ENCODE results near the gene SAV1. TPM values are rescaled to one million over a fixed set of nuclear protein-coding genes. Genes with fewer than 3 reads are reported as not detected.

Gene SAV1
- polyA plus RNA-seq, 2 of the 4 experiments (the other 2 are of a cell fraction), result 20.3 TPM

DNA sequence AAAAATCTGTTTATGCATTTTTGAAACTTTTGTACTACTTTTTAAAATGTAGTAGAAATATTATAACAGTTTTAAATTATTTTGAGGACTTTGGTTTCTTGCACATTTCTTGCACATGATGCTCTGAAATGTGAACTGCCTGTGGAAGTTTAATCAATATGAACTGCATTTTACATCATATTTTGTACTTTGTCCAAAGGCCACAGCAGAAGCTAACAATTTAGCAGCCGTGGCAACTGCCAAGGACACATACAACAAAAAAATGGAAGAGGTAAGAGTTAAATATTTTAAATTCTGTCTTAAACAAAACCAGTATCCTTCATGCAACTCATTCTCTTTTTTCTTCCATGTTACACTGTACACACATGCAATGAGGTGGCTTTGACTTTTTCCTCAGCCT is 45.1 kb downstream of the SAV1 start:
- FAIRE-seq (no peak), ATAC-seq (no peak), DNase-seq (ENCODE audit: low read depth in 1 of 2, low spot score in 1 of 2) (no peak)
- POLR2A ChIA-PET, result no interaction called here
- no peak overlapping the region for H3K4me2 ChIP-seq
- no peak overlapping the region for H3K27ac ChIP-seq
- CTCF ChIA-PET, result interaction anchor here (5.2 kb wide), 1 partner anchor 152 kb away, joined by 61 read pairs; no protein-coding TSS in a partner anchor
- no peak overlapping the region for H3K4me3 ChIP-seq
- no peaks in the 10 kb centered on the region for H3K4me1 ChIP-seq
- WGBS (ENCODE audit: missing lambda C conversion rate), result 85% methylated on average over 1 of the region's 1 CpG
- H3K9me3 ChIP-seq, result no peaks in the 10 kb centered on the region
- no peak for TF ChIP-seq EHF (CRISPR knock-in tag; IDR thresholded peaks at IDR 0.05)
- no peak for TF ChIP-seq CHD4 (IDR thresholded peaks at IDR 0.05; ENCODE audit: borderline replicate concordance)
- TF ChIP-seq FOXS1 (CRISPR knock-in tag; IDR thresholded peaks at IDR 0.05), result no peak
- no peak for TF ChIP-seq SMC3 (IDR thresholded peaks at IDR 0.05)
- no peak for TF ChIP-seq TFCP2L1 (CRISPR knock-in tag; IDR thresholded peaks at IDR 0.05)
- no peak for TF ChIP-seq RCOR1 (IDR thresholded peaks at IDR 0.05; ENCODE audit: low read depth, low read length)
- TF ChIP-seq, protein P1, sequence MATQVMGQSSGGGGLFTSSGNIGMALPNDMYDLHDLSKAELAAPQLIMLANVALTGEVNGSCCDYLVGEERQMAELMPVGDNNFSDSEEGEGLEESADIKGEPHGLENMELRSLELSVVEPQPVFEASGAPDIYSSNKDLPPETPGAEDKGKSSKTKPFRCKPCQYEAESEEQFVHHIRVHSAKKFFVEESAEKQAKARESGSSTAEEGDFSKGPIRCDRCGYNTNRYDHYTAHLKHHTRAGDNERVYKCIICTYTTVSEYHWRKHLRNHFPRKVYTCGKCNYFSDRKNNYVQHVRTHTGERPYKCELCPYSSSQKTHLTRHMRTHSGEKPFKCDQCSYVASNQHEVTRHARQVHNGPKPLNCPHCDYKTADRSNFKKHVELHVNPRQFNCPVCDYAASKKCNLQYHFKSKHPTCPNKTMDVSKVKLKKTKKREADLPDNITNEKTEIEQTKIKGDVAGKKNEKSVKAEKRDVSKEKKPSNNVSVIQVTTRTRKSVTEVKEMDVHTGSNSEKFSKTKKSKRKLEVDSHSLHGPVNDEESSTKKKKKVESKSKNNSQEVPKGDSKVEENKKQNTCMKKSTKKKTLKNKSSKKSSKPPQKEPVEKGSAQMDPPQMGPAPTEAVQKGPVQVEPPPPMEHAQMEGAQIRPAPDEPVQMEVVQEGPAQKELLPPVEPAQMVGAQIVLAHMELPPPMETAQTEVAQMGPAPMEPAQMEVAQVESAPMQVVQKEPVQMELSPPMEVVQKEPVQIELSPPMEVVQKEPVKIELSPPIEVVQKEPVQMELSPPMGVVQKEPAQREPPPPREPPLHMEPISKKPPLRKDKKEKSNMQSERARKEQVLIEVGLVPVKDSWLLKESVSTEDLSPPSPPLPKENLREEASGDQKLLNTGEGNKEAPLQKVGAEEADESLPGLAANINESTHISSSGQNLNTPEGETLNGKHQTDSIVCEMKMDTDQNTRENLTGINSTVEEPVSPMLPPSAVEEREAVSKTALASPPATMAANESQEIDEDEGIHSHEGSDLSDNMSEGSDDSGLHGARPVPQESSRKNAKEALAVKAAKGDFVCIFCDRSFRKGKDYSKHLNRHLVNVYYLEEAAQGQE (IDR thresholded peaks at IDR 0.05), result no peak
- TF ChIP-seq, protein P2, sequence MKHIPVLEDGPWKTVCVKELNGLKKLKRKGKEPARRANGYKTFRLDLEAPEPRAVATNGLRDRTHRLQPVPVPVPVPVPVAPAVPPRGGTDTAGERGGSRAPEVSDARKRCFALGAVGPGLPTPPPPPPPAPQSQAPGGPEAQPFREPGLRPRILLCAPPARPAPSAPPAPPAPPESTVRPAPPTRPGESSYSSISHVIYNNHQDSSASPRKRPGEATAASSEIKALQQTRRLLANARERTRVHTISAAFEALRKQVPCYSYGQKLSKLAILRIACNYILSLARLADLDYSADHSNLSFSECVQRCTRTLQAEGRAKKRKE (CRISPR knock-in tag; IDR thresholded peaks at IDR 0.05; ENCODE audit: low read depth), result no peak
- TF ChIP-seq, protein P3, sequence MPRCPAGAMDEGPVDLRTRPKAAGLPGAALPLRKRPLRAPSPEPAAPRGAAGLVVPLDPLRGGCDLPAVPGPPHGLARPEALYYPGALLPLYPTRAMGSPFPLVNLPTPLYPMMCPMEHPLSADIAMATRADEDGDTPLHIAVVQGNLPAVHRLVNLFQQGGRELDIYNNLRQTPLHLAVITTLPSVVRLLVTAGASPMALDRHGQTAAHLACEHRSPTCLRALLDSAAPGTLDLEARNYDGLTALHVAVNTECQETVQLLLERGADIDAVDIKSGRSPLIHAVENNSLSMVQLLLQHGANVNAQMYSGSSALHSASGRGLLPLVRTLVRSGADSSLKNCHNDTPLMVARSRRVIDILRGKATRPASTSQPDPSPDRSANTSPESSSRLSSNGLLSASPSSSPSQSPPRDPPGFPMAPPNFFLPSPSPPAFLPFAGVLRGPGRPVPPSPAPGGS (IDR thresholded peaks at IDR 0.05), result no peak
- no peak for TF ChIP-seq CEBPB (IDR thresholded peaks at IDR 0.05)
- TF ChIP-seq, protein P4, sequence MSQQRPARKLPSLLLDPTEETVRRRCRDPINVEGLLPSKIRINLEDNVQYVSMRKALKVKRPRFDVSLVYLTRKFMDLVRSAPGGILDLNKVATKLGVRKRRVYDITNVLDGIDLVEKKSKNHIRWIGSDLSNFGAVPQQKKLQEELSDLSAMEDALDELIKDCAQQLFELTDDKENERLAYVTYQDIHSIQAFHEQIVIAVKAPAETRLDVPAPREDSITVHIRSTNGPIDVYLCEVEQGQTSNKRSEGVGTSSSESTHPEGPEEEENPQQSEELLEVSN (IDR thresholded peaks at IDR 0.05; ENCODE audit: borderline replicate concordance, low read depth), result no peak
- TF ChIP-seq CHD2 (IDR thresholded peaks at IDR 0.05; ENCODE audit: low read length, partially characterized antibody), result no peak
- no peak for TF ChIP-seq CBX8 (IDR thresholded peaks at IDR 0.05)
- TF ChIP-seq, protein P5, sequence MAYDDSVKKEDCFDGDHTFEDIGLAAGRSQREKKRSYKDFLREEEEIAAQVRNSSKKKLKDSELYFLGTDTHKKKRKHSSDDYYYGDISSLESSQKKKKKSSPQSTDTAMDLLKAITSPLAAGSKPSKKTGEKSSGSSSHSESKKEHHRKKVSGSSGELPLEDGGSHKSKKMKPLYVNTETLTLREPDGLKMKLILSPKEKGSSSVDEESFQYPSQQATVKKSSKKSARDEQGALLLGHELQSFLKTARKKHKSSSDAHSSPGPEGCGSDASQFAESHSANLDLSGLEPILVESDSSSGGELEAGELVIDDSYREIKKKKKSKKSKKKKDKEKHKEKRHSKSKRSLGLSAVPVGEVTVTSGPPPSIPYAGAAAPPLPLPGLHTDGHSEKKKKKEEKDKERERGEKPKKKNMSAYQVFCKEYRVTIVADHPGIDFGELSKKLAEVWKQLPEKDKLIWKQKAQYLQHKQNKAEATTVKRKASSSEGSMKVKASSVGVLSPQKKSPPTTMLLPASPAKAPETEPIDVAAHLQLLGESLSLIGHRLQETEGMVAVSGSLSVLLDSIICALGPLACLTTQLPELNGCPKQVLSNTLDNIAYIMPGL (CRISPR knock-in tag; IDR thresholded peaks at IDR 0.05; ENCODE audit: borderline replicate concordance), result no peak
- TF ChIP-seq MYC (IDR thresholded peaks at IDR 0.05; ENCODE audit: borderline replicate concordance, low read length), result no peak
- TF ChIP-seq ZSCAN20 (CRISPR knock-in tag; IDR thresholded peaks at IDR 0.05), result no peak
- no peak for TF ChIP-seq HOXB13 (CRISPR knock-in tag; IDR thresholded peaks at IDR 0.05; ENCODE audit: low read depth)
- TF ChIP-seq, protein P6, sequence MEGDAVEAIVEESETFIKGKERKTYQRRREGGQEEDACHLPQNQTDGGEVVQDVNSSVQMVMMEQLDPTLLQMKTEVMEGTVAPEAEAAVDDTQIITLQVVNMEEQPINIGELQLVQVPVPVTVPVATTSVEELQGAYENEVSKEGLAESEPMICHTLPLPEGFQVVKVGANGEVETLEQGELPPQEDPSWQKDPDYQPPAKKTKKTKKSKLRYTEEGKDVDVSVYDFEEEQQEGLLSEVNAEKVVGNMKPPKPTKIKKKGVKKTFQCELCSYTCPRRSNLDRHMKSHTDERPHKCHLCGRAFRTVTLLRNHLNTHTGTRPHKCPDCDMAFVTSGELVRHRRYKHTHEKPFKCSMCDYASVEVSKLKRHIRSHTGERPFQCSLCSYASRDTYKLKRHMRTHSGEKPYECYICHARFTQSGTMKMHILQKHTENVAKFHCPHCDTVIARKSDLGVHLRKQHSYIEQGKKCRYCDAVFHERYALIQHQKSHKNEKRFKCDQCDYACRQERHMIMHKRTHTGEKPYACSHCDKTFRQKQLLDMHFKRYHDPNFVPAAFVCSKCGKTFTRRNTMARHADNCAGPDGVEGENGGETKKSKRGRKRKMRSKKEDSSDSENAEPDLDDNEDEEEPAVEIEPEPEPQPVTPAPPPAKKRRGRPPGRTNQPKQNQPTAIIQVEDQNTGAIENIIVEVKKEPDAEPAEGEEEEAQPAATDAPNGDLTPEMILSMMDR (IDR thresholded peaks at IDR 0.05), result no peak
